Stimulated activated CD4-positive, alpha-beta T cell treated with anti-CD3 and anti-CD28 coated beads, Interleukin-2, amount 100 ng/mL, for 24 hours (primary cell): Measurements from ENCODE around the gene CYP19A1.

Experiments
- DNase-seq, 2 donors: peaks; one replicate each; pipeline ENCODE4 v3.0.0-alpha.2; 2020

CYP19A1 gene

DNA sequence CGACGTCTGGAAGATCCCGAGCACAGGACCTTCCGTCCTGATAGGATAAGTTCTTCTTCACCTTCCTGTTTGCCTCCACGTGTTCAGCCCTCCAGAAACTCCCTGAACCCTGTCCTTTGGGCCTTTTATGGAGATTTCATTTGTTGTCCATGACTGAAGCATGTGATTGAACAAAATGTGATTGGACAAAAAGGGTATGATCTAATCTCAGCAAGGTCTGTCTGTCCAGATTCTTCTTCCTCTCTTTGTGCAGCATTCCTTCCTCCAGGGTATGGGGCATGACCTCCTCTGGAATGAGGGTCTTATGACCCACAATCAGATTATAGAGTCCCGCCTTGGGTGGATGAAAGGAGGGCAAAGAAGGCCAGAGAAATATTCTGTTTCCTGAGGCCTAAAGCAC, at the start of gene CYP19A1:
TSS of gene CYP19A1 (minus strand) at position 101 of the 400 bp plus-strand sequence. CDS start 95,684 bp downstream, outside the sequence.
- DNase-seq: no peak

DNA sequence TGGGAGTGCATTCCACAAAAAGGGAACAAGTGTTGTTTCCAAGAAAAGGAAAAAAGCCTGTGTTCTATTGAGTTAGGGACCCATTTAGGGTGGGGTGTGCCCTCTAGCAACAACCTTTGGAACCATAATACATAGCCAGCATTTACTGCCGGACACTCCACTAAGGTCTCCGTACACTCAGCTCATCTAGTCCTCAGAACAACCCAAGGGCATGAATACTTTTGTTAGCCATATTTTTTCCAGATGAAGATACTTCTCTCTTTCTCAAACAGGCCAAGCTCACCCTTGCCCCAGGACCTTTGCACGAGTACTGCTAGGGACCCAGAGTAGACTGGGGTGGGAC, 49.3 kb upstream of the CYP19A1 start:
- no peak for DNase-seq

DNA sequence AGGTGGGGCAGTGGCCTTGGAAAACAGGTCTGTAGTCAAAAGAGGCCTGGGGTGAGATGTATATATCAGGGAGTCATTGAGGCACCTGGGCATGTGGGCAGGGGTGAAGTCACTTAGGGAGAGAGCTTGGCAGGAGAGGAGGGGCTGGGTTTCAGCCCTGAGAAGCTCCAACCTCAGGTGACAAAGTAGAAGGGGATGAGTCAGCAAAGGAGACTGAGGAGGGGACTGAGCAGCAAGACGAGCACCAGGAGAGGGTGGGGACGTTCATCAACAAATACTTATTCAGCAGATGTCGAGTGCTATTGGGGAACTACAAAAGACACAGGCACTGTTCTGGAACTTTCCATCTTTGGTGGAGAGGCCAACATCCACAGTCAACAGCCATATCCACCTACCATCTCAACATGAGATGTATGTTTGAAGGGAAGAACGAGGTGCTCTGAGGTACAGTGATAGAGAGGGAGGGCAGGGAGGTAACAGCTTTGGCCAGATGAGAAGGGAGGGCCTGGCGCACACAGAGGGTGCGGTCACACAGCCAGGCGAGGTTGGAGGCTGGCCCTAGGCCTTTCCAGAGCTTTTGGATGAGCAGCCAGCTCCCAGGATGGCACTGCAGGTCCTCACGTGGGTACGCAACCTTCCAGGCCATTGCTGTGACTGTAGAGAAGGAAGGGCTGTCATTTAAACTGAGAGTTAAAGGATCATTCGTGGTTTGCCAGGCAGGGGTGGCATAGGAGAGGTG, 48.7 kb upstream of the CYP19A1 start:
- DNase-seq: no peak

DNA sequence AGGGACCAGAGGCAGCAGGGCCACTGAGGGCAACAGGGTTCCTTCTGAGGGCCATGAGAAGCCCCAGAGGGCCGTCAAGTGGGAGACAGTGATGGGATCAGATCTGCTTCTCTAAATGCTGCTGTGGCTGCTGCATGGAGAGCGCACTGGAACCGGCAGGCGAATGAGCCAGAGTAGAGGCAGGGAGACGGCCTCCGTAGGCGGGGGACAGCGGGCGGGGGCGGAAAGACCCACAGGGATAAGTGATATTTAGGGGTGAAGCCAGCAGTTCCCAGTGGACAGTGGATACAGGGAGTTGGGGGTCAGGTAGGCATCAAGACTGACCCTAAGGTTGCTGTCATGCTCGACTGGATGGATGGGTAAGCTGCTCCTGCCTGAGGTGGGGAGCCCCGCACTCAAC, 48.1 kb upstream of the CYP19A1 start:
- DNase-seq: no peak

DNA sequence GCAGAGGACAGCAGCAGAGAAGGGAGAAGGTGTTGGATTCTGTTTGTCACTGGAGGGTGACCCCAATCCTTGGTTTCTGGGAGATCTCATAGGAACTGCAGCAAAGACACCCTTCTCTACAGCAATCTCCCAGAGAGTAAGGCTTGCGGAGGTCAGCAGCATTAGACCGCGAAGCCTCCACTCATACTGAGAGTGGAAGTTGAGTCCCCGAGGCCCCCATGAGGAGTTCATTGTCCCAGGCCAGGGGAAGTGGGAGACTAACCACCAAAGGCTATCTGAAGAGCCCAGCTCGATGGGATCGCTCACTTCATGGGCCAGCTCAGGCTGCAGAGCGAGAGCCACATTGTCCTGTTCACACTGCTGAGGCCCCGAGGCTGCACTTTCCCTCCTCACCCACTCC, 47.6 kb upstream of the CYP19A1 start:
- DNase-seq: no peak

DNA sequence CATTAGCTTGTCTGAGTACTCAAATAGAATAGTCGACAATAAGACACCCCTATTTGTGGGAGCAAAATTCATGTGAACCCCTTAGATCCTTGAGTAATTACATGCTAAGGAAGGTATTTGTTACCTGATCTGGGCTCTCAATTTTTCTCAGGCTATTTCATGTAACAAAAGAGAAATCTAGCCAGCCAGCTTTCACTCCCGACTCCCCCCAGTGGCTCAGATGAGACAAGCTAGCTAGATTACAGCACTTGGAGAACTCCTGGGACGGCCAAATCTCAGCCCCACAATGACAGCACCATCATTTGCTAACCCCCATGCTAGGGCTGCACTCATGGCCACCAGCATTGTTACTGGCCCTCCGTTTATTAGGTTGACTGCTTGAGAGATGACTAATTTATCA, 44.4 kb upstream of the CYP19A1 start:
- DNase-seq: no peak

DNA sequence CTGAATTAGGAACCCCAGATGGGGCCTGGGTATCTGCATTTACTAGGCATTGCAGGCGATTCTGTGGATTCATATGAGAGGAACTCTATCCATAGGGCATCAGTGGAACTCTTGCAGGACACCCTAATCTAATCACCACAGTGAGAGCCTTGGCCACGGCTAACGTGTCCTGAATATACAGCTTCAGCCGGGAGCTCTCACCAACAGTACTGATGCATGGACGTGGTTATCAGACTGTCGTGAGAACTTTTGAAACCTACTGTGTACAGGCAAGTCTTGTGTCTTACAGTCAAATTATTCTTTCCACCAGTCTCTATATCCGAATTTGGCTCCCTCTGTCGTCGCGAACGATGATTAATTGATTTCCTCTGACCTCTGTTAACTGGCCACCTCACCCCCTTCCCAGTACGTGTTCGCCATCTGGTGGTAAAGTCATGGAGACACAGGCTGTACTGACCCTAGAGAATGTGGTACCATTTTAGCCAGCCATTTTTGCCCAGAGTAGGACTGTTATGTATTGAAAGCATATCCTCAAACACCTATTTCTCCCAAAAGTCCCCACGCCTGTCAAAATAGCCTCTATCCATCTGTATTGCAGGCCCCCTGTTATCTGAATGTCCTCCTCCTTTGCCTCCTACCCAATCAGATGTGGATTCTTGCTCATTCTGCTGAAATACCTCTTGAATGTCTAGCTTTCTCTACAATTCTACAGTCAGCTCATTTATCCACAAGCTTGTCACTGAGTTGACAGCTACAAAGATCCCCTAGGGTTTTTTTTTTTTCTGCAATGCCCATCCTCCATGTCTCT, 42.8 kb upstream of the CYP19A1 start:
- DNase-seq: peak in 1 of 2 donors; percentile 14

DNA sequence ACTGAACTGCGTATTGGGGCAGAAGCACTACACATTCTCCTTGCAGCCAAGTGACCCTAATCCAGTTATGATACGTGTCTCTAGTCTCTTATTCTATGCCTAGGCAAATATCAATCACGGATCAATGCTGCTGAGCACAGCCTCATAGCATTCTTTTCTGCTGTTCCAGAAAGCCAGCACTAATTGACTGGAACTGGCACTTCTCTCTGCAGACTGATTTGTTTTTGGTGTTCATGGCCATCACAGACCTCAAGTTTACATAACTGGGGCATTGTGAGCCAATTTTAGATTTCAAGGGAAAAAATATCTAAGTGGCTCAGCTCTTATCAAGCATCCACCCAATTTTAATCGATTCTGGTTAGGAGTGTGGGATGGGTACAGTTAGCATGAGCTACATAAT, 41.0 kb upstream of the CYP19A1 start:
- no peak for DNase-seq

DNA sequence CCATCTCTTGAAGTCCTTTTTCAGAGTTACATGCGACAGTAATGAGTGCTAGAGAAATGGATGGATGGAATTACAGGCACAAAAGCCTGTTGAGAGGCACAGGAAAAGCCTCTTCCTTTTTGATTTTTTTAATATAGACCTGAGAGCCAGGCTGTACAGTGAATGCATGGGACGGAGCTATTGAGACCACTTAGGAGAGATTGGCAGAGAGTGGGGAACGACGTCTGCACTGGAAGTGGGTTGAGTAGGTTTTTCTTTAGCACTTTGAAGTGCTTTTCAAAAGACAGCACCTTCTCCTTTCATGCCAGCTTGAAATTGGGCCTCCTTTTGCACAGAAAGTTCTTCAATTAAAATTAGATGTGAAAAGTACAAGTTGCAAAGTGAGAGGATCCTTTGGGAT, 40.0 kb upstream of the CYP19A1 start:
- no peak for DNase-seq

DNA sequence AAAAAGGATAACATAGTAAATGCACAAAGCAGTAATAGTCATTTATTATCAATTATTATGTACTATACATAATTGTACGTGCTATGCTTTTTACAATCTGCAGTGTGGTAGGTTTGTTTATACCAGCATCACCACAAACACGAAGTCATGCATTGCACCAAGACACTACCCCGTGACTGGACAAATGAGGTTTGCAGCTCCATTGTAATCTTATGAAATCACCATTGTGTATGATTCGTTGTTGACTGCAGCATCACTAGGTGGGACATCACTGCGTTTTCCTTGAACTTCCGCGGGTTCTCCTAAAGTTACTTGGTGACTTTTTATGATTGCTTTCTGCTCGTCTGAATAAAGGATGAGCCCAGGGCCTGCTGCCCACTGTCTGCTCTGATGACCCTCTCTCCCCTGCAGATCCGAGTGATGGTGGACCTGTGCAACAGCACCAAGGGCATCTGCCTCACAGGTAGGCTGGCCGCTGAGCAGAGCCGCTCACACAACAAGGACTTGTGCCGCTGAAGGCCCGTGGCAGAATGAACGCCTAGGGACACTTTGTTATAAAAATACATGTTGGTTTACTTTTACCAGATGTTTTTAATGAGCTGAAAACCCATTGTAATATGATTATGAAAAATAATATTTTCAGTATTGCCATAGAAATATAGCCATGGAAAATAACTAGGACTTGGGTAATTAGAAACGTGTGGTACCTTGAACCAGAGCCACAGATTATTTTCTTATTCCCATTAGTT, 38.8 kb upstream of the CYP19A1 start:
- no peak for DNase-seq

DNA sequence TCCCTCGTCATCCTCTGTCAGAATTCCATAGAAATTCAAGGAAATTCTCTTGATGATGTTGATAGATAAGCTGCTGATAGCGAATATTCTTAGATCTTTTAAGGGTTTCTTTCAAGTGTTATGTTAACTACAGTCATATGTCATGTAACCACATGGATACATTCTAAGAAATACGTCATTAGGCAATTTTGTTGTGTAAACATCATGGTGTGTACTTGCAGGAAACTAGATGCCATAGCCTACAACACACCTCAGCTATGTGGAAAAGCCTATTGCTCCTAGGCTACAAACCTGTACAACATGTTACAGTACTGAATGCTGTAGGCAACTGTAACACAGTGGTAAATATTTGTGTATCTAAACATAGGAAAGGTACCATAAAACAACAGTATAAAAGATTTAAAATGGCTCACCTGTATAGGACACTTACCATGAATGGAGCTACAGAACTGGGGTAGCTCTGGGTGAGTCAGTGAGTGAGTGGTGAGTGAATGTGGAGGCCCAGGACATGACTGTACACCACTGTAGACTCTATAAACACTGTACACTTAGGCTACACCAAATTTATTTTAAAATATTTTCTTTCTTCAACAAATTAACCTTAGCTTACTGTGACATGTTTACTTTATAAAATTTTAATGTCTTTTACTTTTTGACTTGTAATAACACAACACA, 37.7 kb upstream of the CYP19A1 start:
- no peak for DNase-seq

DNA sequence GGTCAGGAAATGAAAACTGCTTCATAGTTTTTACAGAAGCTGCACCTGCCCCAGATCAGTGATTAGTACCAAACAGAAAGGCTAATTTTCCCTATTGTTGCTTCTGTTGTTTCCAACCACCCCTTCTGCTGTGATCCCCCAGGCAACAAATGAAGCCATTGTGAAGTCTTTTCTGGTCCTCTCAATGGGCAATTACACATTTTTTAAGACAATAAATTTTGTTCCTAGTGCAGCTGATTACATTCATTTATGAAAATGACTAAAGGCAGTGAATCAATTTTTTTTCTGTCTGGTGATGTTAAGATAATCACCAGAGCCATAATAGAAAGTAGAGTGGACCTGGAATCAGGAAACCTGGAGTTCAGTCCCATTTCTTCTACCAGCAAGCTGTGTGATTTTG, 35.7 kb upstream of the CYP19A1 start:
- no peak for DNase-seq

DNA sequence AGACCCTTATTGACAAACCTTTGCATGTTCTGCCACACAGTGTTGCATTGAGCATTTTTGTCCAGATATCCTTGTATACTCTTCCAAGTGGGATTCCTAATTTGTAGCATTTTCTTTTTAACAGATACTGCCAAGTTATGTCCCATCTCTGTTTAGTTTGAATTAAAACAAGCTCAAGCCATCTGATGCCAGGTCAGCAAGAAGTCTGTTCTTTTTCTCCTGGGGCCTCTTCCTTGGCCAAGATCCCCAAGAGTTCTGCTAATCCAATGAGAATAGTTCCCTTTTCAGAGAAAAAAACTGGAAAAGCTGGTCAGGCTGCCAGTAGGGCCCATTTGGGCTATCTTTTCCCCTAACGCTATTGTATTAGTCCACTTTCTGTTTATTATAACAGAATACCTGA, 32.9 kb upstream of the CYP19A1 start:
- DNase-seq: no peak

DNA sequence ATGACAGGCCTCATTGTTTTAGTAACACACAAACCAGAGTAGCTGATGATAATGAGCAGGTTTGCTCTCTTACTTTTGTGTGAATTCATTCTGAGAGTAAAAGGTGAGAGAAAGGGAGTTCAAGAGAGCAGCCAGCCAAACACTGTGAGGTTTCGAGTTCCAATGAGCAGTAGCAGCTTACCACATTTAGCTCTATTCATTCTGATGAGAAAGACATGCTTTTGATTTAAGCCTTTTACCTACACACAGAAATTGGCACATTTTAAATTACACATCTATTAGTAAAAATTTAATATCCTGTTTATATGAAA, 31.0 kb upstream of the CYP19A1 start:
- no peak for DNase-seq

DNA sequence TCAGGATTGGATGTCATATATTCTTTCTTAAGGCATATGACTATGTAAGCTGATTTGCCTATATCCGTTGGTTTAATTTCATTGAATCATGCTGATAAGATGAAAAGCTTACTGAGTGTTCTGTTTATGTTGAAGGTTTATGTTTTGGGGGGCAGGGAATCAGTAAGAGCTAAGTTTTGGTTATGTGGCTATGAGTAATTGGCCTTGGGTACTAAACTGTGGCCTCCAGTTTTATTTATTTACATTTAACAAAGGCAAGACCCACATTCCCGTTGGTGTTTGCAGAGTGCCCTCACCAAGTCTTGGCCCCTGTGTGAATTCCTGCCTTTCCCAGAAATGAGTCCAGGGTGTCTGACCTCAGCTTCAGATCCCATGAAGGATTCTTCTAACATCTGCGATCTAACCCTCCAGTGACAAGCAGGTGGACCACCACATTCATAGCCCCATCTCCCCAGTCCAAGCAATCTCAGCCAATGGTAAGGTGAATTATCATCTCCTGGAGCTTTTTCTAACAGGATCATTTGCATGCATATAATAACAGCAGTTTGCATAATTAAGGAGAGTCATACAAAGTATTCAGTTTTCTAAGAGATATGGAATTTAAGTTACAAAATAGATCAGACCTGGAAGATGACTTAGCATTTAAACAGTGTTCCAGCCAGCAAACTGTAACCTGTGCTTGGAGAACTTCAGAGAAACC, 30.5 kb upstream of the CYP19A1 start:
- no peak for DNase-seq

DNA sequence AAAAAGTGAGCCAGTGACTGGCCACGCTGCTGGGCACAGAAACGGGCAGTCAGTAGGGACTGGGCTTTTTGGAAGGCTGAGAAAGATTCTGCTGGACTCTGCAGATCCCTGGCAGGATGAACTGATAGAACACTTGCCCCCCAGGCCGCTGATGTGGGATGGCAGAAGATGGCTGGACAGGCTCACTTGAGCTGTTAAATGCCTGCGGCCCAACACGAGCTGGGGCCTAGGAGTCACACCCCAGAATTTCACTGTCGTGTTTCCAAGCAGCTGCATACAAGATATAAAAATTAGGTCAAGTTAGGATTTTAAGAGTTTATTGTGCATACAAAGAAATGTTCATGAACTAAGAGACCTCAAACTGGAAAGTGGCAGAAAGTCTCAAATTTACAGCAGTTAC, 29.9 kb upstream of the CYP19A1 start:
- no peak for DNase-seq

DNA sequence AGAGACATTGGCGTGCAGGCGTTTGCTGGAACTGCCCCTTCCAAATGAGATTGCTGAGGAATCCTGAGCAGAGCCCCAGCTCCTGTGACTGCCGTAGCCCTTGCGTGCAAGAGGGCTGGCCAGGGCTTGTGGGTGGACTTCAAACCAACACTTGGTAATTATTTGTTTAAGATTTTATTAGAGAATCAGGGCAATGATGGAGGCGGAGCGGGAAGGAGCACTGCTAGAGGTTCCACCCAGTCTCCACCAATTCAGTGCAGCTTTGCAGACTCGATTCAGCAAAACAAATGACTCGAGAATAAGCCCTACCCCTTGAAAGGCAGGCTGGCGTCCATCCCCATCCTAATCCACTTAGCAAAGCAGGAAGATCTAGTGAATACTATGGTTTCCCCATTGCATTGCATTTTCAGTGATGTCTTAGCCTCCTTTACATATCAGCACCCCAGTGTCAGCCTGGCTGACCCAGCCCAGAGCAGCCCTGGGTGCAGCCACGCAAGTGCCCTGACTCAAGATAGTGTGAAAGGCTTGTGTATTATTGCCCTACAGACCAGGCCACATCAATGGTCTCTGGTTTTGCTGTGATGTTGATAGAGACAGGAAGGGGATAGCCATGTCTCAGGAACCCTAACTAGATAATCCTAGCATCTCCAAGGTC, 29.1 kb upstream of the CYP19A1 start:
- no peak for DNase-seq

DNA sequence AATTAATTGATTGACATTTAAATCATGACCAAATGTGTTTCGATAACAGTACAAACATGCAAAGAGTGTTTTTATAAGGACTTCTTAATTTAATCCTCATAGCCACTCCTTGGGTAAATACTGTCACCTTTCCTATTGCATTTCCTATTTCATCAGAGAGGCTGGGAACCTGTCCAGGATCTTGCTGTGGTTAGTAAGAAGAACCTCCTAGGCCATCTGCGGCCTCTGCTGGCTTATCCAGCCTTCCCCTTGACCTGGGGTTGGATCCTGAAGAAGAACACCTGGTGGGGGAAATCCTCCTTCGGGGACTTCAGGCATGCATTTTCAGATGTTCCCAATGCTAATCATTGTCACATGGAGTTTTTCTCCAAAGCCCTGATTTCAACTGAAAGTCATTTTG, 28.5 kb upstream of the CYP19A1 start:
- DNase-seq: no peak

DNA sequence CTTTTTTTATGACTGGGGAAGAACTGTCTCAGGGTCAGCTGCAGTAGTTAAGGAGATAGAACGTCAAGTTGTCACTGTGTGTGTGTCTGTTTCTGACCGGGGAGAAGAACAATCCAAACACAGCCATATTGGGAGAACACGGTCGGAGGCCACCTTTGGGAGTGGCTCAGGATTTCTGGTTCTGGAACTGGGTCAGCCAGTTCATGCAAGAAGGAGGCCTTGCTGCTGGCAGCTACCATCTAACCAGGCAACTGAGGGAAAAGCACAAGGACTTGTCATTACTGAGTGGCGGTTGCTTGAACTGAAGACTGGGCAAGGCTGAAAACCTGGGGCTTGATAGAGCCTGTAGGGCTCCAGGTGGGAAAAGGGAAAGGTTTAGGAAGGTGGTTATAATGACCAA, 27.7 kb upstream of the CYP19A1 start:
- no peak for DNase-seq

DNA sequence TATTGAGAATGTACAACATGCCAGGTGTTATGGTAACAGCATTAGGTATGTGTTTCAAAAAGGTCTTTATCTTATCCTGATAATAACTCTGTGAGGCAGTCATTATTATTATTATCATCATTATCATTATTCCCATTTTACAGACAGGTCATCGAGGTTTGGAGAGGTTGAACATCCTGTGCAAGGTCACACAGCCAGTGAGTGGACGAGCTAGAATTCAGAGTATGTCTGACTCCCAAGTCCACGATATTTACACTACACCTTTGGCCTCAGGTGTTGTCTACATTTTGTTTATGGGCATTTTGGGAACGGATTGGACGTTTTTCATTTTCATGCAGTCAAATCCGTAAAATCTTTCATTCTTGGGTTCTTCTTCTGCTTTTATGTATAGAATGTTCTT, 27.0 kb upstream of the CYP19A1 start:
- no peak for DNase-seq

DNA sequence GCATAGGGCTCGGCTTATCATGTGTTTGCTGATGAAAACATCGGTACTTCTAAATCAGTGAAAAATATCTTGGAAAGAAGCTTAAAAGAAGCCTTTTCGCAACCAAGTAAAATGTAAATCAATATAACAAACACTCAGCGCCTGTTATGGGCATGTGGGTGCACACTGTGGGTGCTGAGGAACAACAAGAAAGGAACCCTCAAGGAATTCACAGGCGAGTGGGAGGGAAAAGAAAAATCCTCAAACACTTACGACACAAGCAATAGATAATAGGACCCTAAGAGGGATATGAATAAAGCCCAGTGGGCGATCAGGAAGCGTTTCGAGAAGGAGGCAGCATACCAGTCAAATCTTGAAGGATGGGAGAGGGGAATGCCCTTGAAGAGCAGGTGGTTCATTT, 25.0 kb upstream of the CYP19A1 start:
- DNase-seq: no peak

DNA sequence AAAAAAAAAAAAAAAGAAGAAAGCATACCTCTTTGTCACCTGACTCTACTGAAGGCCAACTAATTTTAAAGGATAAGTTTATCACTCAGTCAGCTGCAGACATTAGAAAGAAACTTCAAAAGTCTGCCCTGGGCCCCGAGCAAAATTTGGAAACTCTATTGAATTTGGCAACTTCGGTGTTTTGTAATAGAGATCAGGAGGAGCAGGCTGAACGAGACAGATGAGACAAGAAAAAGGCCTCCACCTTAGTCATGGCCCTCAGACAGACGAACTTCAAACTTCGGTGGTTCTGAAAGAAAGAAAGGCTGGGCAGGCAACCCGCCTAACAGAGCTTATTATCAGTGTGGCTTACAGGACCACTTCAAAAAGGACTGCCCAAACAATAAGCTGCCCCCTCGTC, 21.6 kb upstream of the CYP19A1 start:
- no peak for DNase-seq
